Fibroblast of lung (primary cell): Measurements from ENCODE around the gene IL15RA. TPM values are rescaled to one million over a fixed set of nuclear protein-coding genes. Genes with fewer than 3 reads are reported as not detected.

Experiments
- DNase-seq, 2 donors: peaks; one replicate each; pipeline versions ENCODE4 v3.0.0 to v3.0.0-alpha.2; 2010; ENCODE audit warnings: low read depth in 2 of 2
- H2AFZ ChIP-seq: 2 replicates; pipeline ENCODE4 v1.5.1; 2012; ENCODE audit warnings: low read length, control low read depth, inconsistent platforms
- H3K27ac ChIP-seq: 2 replicates; pipeline ENCODE4 v1.5.1; 2011; ENCODE audit warnings: low read length, control low read depth; ENCODE audit not compliant: insufficient read depth
- H3K27me3 ChIP-seq: 2 replicates; pipeline ENCODE4 v1.5.1; 2011; ENCODE audit warnings: mild to moderate bottlenecking, low read length; ENCODE audit not compliant: control insufficient read depth, insufficient read depth
- H3K36me3 ChIP-seq: 2 replicates; pipeline ENCODE4 v1.5.1; 2011; ENCODE audit warnings: low read length; ENCODE audit not compliant: control insufficient read depth, insufficient read depth
- H3K4me1 ChIP-seq: 2 replicates; pipeline ENCODE4 v1.5.1; 2011; ENCODE audit warnings: low read length; ENCODE audit not compliant: control insufficient read depth, insufficient read depth; ENCODE audit errors: extremely low read depth
- H3K4me2 ChIP-seq: 2 replicates; pipeline ENCODE4 v1.5.1; 2011; ENCODE audit warnings: low read length, control low read depth; ENCODE audit not compliant: insufficient read depth; ENCODE audit errors: extremely low read depth
- H3K4me3 ChIP-seq, 4 experiments: fragments of 200-600 bp in 1 of 4; sonication (generic) in 1 of 4; replicated peaks in 1 of 4; 2 replicates each; pipeline ENCODE4 v1.5.1; 2011 to 2016; ENCODE audit warnings: low read length in 4 of 4, low read depth in 3 of 4, mild to moderate bottlenecking in 3 of 4, control low read depth in 2 of 4, inconsistent platforms in 1 of 4, mixed read lengths in 1 of 4; ENCODE audit not compliant: insufficient read depth in 1 of 4; ENCODE audit errors: control extremely low read depth in 1 of 4
- H3K79me2 ChIP-seq: 2 replicates; pipeline ENCODE4 v1.5.1; 2012; ENCODE audit warnings: mild to moderate bottlenecking, low read length, inconsistent platforms; ENCODE audit not compliant: control insufficient read depth, insufficient read depth
- H3K9ac ChIP-seq: 2 replicates; pipeline ENCODE4 v1.5.1; 2011; ENCODE audit warnings: mild to moderate bottlenecking, low read length, control low read depth; ENCODE audit not compliant: insufficient read depth
- H3K9me3 ChIP-seq: 2 replicates; pipeline ENCODE4 v1.5.1; 2012; ENCODE audit warnings: low read depth, low read length; ENCODE audit not compliant: control insufficient read depth, insufficient read depth
- H4K20me1 ChIP-seq: 2 replicates; pipeline ENCODE4 v1.5.1; 2011; ENCODE audit warnings: low read length; ENCODE audit not compliant: control insufficient read depth, insufficient read depth; ENCODE audit errors: extremely low read depth
- EZH2 ChIP-seq: IDR thresholded peaks from 2 replicates; pipeline ENCODE4 v1.5.1; 2012; ENCODE audit warnings: low read length, control low read depth, mild to moderate bottlenecking; ENCODE audit errors: missing control alignments
- polyA plus RNA-seq, 2 donors: library from polyadenylated mRNA; depleted of rRNA in 1 of 2; stranded (reverse) in 1 of 2; unstranded in 1 of 2; fragments of >200 nt; gene quantifications; 2 replicates each; pipeline ENCODE4 v1.2.1, GENCODE V29; 2011 to 2012; ENCODE audit warnings: missing spikeins in 1 of 2
- total RNA-seq: library from RNA; depleted of rRNA; stranded (reverse); fragments of >200 nt; gene quantifications from 2 replicates; pipeline ENCODE4 v1.2.1, GENCODE V29; 2014
- TF ChIP-seq, protein P1 (sequence below), 2 donors: IDR thresholded peaks in 1 of 2; conservative IDR thresholded peaks in 1 of 2; 1 replicate in 1 of 2; 2 replicates in 1 of 2; pipeline ENCODE4 v1.5.1; 2011 to 2012; ENCODE audit warnings: low read length in 2 of 2, control low read depth in 1 of 2, inconsistent platforms in 1 of 2, low read depth in 1 of 2, mild to moderate bottlenecking in 1 of 2

The IL15RA gene
- total and polyA plus RNA-seq, 2 donors (not counting 1 experiment from before 2014, with no cell fraction given) = 5.9 to 13.7 TPM

GRCh38 chr10:5956146-5956936 lies 21.0 kb downstream of the IL15RA start:
- Histone ChIP-seq H3K4me3 (no peak overlapping the region), H4K20me1 (no peaks in the 10 kb centered on the region), H3K27me3 (no peaks in the 10 kb centered on the region), H3K9me3 (no peaks in the 10 kb centered on the region), H3K4me2 (no peak overlapping the region), H3K79me2 (no peaks in the 10 kb centered on the region), H3K27ac (no peak overlapping the region), H3K4me1 (no peaks in the 10 kb centered on the region), H3K36me3 (no peaks in the 10 kb centered on the region), H2AFZ (no peak overlapping the region), H3K9ac (no peak overlapping the region)
- no peak for DNase-seq
- TF ChIP-seq, protein P1, sequence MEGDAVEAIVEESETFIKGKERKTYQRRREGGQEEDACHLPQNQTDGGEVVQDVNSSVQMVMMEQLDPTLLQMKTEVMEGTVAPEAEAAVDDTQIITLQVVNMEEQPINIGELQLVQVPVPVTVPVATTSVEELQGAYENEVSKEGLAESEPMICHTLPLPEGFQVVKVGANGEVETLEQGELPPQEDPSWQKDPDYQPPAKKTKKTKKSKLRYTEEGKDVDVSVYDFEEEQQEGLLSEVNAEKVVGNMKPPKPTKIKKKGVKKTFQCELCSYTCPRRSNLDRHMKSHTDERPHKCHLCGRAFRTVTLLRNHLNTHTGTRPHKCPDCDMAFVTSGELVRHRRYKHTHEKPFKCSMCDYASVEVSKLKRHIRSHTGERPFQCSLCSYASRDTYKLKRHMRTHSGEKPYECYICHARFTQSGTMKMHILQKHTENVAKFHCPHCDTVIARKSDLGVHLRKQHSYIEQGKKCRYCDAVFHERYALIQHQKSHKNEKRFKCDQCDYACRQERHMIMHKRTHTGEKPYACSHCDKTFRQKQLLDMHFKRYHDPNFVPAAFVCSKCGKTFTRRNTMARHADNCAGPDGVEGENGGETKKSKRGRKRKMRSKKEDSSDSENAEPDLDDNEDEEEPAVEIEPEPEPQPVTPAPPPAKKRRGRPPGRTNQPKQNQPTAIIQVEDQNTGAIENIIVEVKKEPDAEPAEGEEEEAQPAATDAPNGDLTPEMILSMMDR (conservative IDR thresholded peaks at IDR 0.05 in 1 of 2, IDR thresholded peaks at IDR 0.05 in 1 of 2; ENCODE audit: low read depth in 1 of 2, low read length in 2 of 2) = no peak
- TF ChIP-seq EZH2 = no peak

DNA sequence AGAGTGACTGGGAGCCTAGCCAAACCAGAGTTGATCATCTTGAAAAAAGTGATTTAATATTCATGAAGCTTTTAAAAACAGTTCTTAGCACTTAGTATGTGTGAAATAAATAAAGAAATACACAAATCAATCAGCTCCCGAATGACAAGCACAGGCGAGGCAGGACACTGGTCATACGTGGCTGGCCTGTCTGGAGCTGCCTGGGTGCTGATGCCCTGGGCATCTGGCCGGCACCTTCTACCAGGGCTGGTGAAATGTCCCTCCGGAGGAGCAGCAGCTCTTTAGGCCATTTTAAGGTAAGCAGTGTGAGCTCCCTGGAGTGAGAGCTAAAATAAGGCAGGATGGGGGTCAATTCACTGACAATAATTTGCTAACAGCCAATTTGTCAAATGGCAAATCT lies 23.7 kb downstream of the IL15RA start:
- Histone ChIP-seq H3K9me3 (no peaks in the 10 kb centered on the region), H3K27me3 (no peaks in the 10 kb centered on the region), H3K79me2 (no peaks in the 10 kb centered on the region), H3K9ac (no peak overlapping the region), H3K27ac (no peak overlapping the region), H3K4me1 (peaks cover 4% of the 10 kb centered on the region), H3K4me3 (no peak overlapping the region), H3K4me2 (no peak overlapping the region), H3K36me3 (no peaks in the 10 kb centered on the region), H2AFZ (no peak overlapping the region), H4K20me1 (no peaks in the 10 kb centered on the region)
- DNase-seq = no peak
- TF ChIP-seq, protein P1 (conservative IDR thresholded peaks at IDR 0.05 in 1 of 2, IDR thresholded peaks at IDR 0.05 in 1 of 2; ENCODE audit: low read depth in 1 of 2, low read length in 2 of 2) = no peak
- TF ChIP-seq EZH2 = no peak

- Histone ChIP-seq H4K20me1 (no peaks in the 10 kb centered on the region), H3K4me2 (no peak overlapping the region), H3K79me2 (no peaks in the 10 kb centered on the region), H3K27me3 (no peaks in the 10 kb centered on the region), H3K4me3 (no peak overlapping the region), H2AFZ (no peak overlapping the region), H3K27ac (no peak overlapping the region), H3K9me3 (no peaks in the 10 kb centered on the region), H3K36me3 (no peaks in the 10 kb centered on the region), H3K9ac (no peak overlapping the region), H3K4me1 (peaks cover 4% of the 10 kb centered on the region)
- no peak for TF ChIP-seq EZH2
- TF ChIP-seq, protein P1 (conservative IDR thresholded peaks at IDR 0.05 in 1 of 2, IDR thresholded peaks at IDR 0.05 in 1 of 2; ENCODE audit: low read depth in 1 of 2, low read length in 2 of 2) = no peak
- no peak for DNase-seq
Measured at GRCh38 chr10:5952731-5953385, 24.5 kb downstream of the IL15RA start.
